HG03575 (cell line): ENCODE data around the gene DOHH.

Experiments used
- ATAC-seq: cut with Tn5 transposase; IDR thresholded peaks from one replicate; pipeline ENCODE4 v1.9.1; 2021; ENCODE audit not compliant: unreplicated experiment, insufficient number of reproducible peaks, low FRiP score; ENCODE audit errors: extremely low read depth

The DOHH gene

GRCh38 chr19:3522421-3523360 lies 22.2 kb upstream of the DOHH start:
- no peak for ATAC-seq

- ATAC-seq = no peak
Measured at GRCh38 chr19:3521104-3521445, 20.6 kb upstream of the DOHH start.

- ATAC-seq = no peak
Measured at GRCh38 chr19:3520166-3521103, 20.0 kb upstream of the DOHH start.

- ATAC-seq = no peak
Measured at GRCh38 chr19:3519126-3519525, 18.7 kb upstream of the DOHH start.

- ATAC-seq = no peak
Measured at GRCh38 chr19:3518659-3519058, 18.2 kb upstream of the DOHH start.

- no peak for ATAC-seq
Measured at GRCh38 chr19:3518255-3518654, 17.8 kb upstream of the DOHH start.

GRCh38 chr19:3517638-3518037 lies 17.2 kb upstream of the DOHH start:
- no peak for ATAC-seq

GRCh38 chr19:3516675-3517207 lies 16.3 kb upstream of the DOHH start:
- ATAC-seq = no peak

GRCh38 chr19:3515891-3516422 lies 15.5 kb upstream of the DOHH start:
- no peak for ATAC-seq

GRCh38 chr19:3514930-3515329 lies 14.5 kb upstream of the DOHH start:
- no peak for ATAC-seq

GRCh38 chr19:3513229-3514140 lies 13.0 kb upstream of the DOHH start:
- no peak for ATAC-seq

- ATAC-seq = no peak
Measured at GRCh38 chr19:3512562-3513228, 12.2 kb upstream of the DOHH start.

GRCh38 chr19:3511506-3512251 lies 11.2 kb upstream of the DOHH start:
- ATAC-seq = no peak

GRCh38 chr19:3510727-3511126 lies 10.3 kb upstream of the DOHH start:
- ATAC-seq = no peak

- no peak for ATAC-seq
Measured at GRCh38 chr19:3509566-3509989, 9.1 kb upstream of the DOHH start.

- no peak for ATAC-seq
Measured at GRCh38 chr19:3508771-3509535, 8.5 kb upstream of the DOHH start.
